ENCODE results near the gene PTPN2. TPM values are rescaled to one million over a fixed set of nuclear protein-coding genes. Genes with fewer than 3 reads are reported as not detected.
"Not testable (repeated sequence)": the region's sequence is repeated elsewhere in the genome, so short reads cannot be mapped to it uniquely, and the experiment has no call there.

Gene PTPN2
- total and polyA plus RNA-seq, 12 donors = 13.1 to 60.4 (median 31.2) TPM

DNA sequence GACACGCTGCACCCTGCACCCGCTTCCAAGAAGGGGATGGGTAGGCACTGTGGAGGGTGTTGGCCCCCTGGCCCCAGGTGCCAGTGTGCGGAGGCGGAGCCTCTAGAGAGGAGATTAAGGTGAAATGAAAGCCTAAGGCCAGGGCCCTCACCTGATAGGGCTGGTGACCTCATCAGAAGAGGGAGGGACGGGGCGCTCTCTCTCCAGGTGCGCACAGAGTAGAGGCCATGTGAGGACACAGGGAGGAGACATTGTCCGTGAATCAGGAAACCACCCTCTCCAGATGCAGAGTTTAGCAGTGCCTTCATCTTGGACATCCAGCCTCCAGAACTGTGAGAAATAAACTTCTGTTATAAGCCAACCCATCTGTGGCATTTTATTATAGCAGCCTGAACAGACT lies 118.9 kb downstream of the PTPN2 start:
- DNase-seq = no peak
- 82 to 95% (median 85%) methylated on average over 8 of the region's 8 CpGs for WGBS, 4 donors
- TF ChIP-seq, protein P1, sequence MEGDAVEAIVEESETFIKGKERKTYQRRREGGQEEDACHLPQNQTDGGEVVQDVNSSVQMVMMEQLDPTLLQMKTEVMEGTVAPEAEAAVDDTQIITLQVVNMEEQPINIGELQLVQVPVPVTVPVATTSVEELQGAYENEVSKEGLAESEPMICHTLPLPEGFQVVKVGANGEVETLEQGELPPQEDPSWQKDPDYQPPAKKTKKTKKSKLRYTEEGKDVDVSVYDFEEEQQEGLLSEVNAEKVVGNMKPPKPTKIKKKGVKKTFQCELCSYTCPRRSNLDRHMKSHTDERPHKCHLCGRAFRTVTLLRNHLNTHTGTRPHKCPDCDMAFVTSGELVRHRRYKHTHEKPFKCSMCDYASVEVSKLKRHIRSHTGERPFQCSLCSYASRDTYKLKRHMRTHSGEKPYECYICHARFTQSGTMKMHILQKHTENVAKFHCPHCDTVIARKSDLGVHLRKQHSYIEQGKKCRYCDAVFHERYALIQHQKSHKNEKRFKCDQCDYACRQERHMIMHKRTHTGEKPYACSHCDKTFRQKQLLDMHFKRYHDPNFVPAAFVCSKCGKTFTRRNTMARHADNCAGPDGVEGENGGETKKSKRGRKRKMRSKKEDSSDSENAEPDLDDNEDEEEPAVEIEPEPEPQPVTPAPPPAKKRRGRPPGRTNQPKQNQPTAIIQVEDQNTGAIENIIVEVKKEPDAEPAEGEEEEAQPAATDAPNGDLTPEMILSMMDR (IDR thresholded peaks at IDR 0.05) = no peak
- TF ChIP-seq POLR2A (IDR thresholded peaks at IDR 0.05) = no peak
- no peak overlapping the region for H3K27ac ChIP-seq
- no peaks in the 10 kb centered on the region for H3K36me3 ChIP-seq (replicated peaks in 1 of 2)
- H3K4me1 ChIP-seq (replicated peaks in 1 of 2) = no peaks in the 10 kb centered on the region
- no peaks in the 10 kb centered on the region for H3K9me3 ChIP-seq (replicated peaks in 1 of 3)
- no peak overlapping the region for H3K4me3 ChIP-seq
- no peaks in the 10 kb centered on the region for H3K27me3 ChIP-seq
- intact Hi-C loops (cut with DNase I) = no loop called here

DNA sequence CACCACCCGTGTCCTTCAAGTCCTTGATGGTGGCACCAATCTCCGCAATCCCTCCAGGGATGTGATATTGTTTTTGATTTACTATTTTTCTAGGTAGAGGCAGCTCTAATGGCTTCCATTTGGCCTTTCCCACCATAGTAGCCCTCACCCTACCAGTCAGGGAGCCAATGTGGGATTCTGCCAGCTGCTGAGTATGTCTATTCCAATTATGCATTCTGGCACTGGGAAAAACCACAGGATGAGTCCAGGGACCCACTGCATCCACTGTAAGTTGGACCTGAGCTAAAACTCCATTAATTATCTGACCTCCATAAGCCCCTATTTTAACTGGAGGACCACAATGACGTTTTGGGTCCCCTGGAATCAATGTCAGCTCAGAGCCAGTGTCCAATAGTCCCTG lies 125.5 kb downstream of the PTPN2 start:
- 75 to 85% (median 83%) methylated on average over 3 of the region's 3 CpGs for WGBS, 4 donors
- H3K4me3 ChIP-seq; intact Hi-C loops (cut with DNase I); H3K27ac ChIP-seq; DNase-seq; H3K27me3 ChIP-seq; H3K9me3 ChIP-seq (replicated peaks in 1 of 3); H3K36me3 ChIP-seq (replicated peaks in 1 of 2); H3K4me1 ChIP-seq (replicated peaks in 1 of 2): not testable (repeated sequence)

DNA sequence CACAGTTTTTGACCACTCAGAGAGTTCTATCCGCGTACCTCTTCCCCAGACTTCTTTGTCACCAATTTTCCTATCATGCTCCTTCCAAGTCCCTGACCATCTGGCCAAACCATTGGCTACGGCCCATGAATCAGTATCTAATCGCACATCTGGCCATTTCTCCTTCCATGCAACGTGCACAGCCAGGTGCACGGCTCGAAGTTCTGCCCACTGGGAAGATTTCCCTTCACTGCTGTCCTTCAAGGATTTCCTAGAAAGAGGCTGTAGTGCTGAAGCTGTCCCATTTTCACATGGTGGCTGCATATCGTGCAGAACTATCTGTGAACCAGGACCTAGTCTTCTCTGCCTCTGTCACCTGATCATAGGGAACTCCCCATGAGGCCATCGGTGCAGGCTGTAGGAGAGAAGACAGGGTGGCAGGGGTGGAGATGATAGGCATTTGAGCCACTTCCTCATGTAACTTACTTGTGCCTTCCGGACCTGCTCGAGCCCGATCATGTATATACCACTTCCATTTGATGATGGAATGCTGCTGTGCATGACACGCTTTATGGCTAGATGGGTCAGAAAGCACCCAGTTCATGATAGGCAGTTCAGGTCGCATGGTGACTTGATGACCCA lies 127.3 kb downstream of the PTPN2 start:
- WGBS, 4 donors = 84 to 89% (median 87%) methylated on average over 14 of the region's 14 CpGs
- H3K27ac ChIP-seq; intact Hi-C loops (cut with DNase I); DNase-seq; H3K9me3 ChIP-seq (replicated peaks in 1 of 3); H3K36me3 ChIP-seq (replicated peaks in 1 of 2); H3K4me1 ChIP-seq (replicated peaks in 1 of 2); H3K27me3 ChIP-seq; H3K4me3 ChIP-seq: not testable (repeated sequence)

DNA sequence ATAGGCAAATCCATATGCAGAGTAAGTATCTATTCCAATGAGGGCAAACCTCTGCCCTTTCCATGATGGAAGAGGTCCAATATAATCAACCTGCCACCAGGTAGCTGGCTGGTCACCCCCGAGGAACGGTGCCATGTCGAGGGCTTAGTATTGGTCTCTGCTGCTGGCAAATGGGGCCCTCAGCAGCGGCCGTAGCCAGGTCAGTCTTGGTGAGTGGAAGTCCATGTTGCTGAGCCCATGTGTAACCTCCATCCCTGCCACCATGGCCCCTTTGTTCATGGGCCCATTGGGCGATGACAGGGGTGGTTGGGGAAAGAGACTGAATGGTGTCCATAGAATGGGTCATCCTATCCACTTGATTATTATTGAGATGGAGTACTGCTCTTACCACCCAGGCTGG lies 128.4 kb downstream of the PTPN2 start:
- H3K4me1 ChIP-seq (replicated peaks in 1 of 2); intact Hi-C loops (cut with DNase I); H3K36me3 ChIP-seq (replicated peaks in 1 of 2); H3K9me3 ChIP-seq (replicated peaks in 1 of 3); H3K27ac ChIP-seq; H3K27me3 ChIP-seq; DNase-seq; H3K4me3 ChIP-seq: not testable (repeated sequence)
- 87 to 100% (median 95%) methylated on average over 3 to 6 of the region's 6 CpGs for WGBS, 4 donors

- Histone ChIP-seq H3K36me3 (replicated peaks in 1 of 2) (no peaks in the 10 kb centered on the region), H3K27ac (no peak overlapping the region), H3K4me3 (no peak overlapping the region), H3K27me3 (no peaks in the 10 kb centered on the region), H3K4me1 (replicated peaks in 1 of 2) (peaks cover 0 to 7% of the 10 kb centered on the region in 2 donors), H3K9me3 (replicated peaks in 1 of 3) (no peaks in the 10 kb centered on the region)
- intact Hi-C loops (cut with DNase I) = no loop called here
- no peak for DNase-seq
- WGBS, 4 donors = 85 to 91% (median 87%) methylated on average over 6 of the region's 6 CpGs
- TF ChIP-seq POLR2A (IDR thresholded peaks at IDR 0.05) = no peak
- TF ChIP-seq, protein P1 (IDR thresholded peaks at IDR 0.05) = no peak
These were observed 129.5 kb downstream of the PTPN2 start for GRCh38 chr18:12754511-12754910.

DNA sequence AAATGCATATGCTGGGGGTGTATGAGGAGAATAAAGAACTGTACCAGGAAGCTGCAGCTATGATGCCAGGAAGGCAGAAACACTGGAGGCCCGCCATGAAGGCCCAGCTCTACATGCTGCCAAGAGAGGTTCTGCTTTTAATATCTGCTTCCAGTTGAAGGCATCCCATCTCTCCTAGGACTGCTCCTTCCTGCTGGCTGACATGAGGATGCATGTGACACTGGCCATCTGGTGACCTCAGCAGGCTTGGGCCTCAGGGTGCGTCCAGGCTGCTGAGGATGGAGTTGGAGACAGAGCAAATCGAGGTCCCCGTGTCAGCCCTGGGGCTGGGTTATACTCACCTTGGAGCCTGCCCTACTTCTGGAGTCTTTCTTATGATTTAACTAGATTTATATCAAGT lies 132.1 kb downstream of the PTPN2 start:
- Histone ChIP-seq H3K36me3 (replicated peaks in 1 of 2) (no peaks in the 10 kb centered on the region), H3K27ac (no peak overlapping the region), H3K4me1 (replicated peaks in 1 of 2) (peaks cover 0 to 7% of the 10 kb centered on the region in 2 donors), H3K9me3 (replicated peaks in 1 of 3) (no peaks in the 10 kb centered on the region), H3K4me3 (no peak overlapping the region), H3K27me3 (no peaks in the 10 kb centered on the region)
- 45 to 67% (median 64%) methylated on average over 3 to 4 of the region's 4 CpGs for WGBS, 4 donors
- intact Hi-C loops (cut with DNase I) = no loop called here
- no peak for TF ChIP-seq POLR2A (IDR thresholded peaks at IDR 0.05)
- TF ChIP-seq, protein P1 (IDR thresholded peaks at IDR 0.05) = no peak
- DNase-seq = peak in 1 of 7 donors; percentile 45
